GM18907 (cell line): Measurements from ENCODE around the gene MYL6B.

Experiments
- ATAC-seq: cut with Tn5 transposase; IDR thresholded peaks from one replicate; pipeline ENCODE4 v1.9.1; 2021; ENCODE audit warnings: mild to moderate bottlenecking, moderate library complexity; ENCODE audit not compliant: unreplicated experiment

Gene MYL6B

GRCh38 chr12:56204275-56204674 is 51.9 kb downstream of the MYL6B start:
- ATAC-seq, result no peak

DNA sequence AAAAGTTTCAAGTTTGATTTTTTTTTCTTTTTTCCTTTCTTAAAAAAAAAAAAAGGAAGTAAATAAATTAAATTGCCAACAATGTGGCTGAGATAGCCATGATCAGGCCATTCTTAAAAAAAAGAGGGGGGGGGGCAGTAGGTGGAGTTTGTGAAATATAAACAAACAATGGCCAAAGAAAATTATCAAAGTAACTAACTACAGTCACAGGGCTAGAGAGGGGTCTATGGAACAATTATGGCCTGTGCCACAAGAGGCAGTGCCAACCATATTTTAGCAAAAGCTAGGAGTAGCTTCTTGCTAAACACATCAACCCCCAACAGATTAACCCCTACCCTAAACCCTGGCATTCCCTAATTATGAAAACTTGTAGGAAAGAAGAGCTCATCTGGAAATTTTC is 53.1 kb downstream of the MYL6B start:
- no peak for ATAC-seq

DNA sequence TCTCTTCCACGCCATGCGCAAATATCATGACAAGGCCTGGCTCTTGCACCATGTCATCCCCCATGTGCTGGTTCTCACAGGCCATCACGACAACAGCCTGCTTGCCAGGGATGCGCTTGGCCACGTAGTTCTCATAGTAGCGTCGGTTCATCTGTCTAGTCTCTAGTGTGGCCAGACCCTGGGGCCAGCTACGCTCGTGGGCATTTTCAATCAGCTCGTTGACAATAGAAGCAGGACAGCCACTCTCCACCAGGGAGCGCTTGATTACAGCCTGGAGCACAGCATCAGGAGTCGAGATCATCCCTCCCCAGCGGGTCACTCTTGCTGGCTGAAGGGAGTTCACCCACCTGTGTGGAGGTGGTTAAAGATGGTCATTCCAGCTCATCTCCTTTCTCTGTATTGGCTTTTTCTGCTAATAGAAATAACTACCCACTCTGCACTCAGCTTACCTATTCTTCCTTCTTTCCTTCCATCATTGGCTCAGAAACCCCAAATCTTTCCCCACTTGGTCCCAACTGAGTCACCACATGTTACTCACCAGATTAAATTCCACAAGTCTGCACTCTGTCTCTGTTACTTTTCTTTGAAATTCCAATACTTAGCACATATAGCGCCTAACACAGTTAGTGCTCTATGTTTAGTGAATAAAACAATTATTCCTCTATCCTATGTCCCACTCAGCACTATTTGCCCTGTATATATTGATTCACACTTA is 54.2 kb downstream of the MYL6B start:
- no peak for ATAC-seq
